Astrocyte (in vitro differentiated cells and primary cell): ENCODE data around the gene CD209.

ENCODE experiments used
- EZH2 ChIP-seq: IDR thresholded peaks from 2 replicates; pipeline ENCODE4 v1.6.1; 2012; ENCODE audit warnings: mild to moderate bottlenecking, low read length, inconsistent platforms; ENCODE audit not compliant: insufficient read depth
- TF ChIP-seq, protein P1 (sequence below): IDR thresholded peaks from 2 replicates; pipeline ENCODE4 v1.5.1; 2011; ENCODE audit warnings: low read depth, mild to moderate bottlenecking, inconsistent platforms, low read length, moderate library complexity; ENCODE audit not compliant: insufficient read depth

GRCh38 chr19:7763696-7764095 is 16.4 kb upstream of the CD209 start:
- TF ChIP-seq, protein P1, sequence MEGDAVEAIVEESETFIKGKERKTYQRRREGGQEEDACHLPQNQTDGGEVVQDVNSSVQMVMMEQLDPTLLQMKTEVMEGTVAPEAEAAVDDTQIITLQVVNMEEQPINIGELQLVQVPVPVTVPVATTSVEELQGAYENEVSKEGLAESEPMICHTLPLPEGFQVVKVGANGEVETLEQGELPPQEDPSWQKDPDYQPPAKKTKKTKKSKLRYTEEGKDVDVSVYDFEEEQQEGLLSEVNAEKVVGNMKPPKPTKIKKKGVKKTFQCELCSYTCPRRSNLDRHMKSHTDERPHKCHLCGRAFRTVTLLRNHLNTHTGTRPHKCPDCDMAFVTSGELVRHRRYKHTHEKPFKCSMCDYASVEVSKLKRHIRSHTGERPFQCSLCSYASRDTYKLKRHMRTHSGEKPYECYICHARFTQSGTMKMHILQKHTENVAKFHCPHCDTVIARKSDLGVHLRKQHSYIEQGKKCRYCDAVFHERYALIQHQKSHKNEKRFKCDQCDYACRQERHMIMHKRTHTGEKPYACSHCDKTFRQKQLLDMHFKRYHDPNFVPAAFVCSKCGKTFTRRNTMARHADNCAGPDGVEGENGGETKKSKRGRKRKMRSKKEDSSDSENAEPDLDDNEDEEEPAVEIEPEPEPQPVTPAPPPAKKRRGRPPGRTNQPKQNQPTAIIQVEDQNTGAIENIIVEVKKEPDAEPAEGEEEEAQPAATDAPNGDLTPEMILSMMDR = no peak
- TF ChIP-seq EZH2 = no peak
